Inferior parietal cortex (tissue), 1 donor: ENCODE measurements around the gene SYNRG.
"Not testable (repeated sequence)": the region's sequence is repeated elsewhere in the genome, so short reads cannot be mapped to it uniquely, and the experiment has no call there.

Experiments
- DNase-seq: peaks from one replicate; pipeline ENCODE4 v3.0.0-alpha.2; 2016; ENCODE audit errors: extremely low spot score

The SYNRG gene

DNA sequence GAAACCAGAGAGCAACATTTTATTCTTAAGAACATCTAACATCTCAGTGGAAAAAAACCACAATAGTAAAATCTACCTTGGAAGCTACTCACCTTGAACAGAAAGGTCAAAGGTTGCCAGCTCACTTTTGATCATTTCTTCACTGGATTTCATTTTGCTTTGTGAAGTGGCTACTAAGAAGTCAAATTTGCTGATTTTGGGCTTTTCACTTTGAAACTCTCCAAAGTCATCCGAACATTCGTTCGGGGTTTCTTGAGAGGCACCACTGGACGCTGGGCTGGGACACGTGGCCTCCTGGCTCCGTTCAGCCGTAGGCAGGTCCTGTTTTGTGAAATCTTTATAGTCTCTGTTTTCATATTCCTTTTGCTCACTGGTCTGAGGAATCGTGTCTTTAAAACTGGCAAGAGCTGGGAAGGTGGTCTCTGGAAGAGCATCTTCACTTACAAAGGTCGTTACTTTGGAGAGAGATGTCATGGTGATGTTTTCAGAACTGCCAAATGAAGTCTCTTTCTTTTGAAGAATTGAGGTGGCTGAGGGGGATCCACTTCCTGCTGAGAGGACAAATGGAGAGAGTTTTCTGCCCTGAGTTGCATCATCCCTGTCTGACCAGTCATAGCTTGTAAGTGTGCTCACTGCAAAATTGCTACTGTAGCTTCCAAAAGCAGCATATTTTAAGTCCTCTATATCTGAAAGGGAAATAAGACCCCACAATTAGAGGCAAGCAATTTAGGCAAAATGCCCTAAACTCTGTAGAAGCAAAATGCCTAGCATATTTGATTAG, 67.1 kb downstream of the SYNRG start:
- no peak for DNase-seq

DNA sequence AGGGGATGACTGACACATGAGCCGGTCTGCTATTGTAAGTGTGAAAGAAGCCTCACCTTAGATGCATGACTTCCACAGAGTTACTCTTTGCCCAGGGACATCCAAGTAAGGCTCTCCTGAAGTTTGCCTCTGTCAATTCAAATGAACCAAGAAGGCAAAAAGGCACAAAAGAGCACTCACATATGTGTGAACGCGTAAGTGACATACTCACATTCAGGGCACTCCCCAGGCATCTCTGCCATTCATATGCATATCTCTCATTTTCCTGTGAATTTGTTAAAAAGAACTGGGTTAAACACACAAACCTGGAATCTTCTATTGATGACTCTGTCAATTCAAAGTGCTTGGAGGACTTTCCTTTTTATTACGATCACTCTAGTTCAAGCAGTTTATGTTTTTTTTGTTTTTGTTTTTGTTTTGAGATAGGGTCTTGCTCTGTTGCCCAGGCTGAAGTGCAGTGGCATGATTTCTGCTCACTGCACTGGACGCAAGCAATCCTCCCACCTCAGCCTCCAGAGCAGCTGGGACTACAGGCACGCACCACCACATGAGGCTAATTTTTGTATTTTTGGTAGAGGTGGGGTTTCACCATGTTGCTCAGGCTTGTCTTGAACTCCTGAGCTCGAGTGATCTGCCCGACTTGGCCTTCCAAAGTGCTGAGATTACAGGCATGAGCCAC, 70.1 kb downstream of the SYNRG start:
- no peak for DNase-seq

DNA sequence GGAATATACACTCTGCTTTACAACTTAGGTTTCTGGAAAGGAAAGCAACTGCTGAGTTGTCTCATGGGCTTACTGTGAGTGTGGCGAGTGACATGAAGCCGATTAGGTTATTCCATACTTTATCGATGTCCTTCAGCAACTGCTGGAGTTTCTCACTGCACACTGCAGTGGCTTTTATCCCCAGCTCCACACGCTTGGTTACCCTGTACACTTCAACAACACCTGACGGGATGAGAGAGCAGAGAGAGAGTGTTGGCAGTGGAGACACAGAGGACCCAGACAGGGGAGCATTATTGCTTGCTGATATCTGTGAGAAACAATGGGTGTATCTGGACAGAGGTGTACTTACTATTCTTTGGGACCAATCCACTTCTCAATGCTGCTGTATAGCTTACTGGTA, 73.3 kb downstream of the SYNRG start:
- no peak for DNase-seq

DNA sequence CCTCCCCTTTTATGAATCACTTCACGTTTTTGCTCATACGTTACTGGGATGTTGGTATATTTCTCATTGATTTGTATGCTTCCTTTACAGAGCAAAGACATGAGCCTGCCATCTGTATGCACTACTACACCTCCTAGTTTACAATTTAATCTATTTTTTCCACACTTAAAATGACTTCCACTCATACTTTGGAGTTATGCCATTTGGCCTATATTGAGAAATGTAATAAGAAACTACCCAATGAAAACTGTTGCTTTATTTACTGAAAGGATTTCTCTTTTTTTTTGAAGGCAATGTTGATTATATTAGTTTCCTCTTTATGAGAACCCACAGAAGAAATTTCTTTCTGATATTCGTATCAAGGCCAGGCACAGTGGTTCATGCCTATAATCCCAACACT, 76.5 kb downstream of the SYNRG start:
- no peak for DNase-seq

DNA sequence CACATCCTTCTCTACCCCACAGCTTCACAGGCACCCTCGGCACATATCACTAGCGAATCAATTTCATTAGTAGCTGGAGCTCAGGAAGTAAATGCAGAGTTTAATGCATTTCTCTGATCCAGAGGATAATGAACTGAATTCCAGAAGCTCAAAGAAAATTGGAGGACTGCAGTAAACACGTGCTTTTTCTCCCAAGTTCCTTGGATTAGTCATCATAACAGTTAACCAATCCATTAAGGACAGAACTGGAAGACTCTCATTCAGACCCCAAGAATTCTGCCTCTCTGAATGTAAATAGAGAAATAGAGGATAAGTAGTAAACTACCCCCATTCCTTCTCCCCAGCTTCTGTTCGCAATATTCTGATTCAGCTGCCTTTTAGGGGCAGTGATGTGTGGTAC, 78.8 kb downstream of the SYNRG start:
- DNase-seq = no peak

DNA sequence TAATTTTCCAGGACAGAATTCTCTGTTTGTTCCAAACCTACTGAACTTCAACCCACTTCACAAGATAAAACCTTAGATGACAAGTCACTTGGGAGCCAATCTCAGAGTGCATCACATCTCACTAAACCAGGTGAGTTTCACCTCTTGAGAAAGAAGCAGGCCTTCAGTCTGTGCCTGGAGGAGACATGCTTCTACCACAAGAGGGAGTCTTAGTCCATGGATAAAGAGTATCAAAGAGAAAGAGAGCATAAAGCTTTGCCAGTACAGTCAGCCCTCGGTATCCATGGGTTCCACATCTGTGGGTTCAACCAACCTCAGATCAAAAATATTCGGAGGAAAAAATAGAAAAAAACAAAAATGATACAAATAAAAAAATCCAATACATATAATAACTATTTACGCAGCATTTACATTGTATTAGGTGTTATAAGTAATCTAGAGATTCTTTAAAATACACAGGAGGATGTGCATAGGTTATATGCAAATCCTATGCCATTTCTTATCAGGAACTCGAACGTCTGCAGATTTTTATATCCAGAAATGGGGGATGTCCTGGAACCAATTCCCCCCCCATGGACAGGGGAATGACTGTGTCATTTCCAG, 81.9 kb downstream of the SYNRG start:
- DNase-seq = peak; percentile 64

DNA sequence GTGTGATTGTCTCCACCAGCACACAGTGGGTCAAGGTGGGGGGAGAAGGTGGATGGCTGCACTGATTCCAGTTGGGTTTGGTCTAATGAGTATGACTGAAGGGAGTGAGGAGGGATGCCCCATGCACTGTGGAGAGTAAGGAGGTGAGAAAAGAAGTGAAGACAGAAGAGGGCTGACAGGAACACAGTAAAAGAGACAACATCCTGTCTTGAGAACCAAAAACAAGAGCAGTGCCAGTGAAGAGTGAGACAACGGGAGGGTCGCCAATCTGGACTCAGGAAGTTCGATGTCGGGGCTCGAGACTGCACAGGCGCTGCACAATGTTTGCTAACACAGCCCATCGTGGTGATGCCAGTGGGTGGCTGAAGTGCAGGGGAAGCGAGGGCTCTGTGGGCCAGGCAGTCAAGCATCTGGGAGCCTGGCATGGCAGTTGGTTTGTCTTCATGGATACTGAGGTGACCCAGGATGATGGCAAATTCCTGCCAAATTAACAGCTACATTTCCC, 85.5 kb downstream of the SYNRG start:
- no peak for DNase-seq

DNA sequence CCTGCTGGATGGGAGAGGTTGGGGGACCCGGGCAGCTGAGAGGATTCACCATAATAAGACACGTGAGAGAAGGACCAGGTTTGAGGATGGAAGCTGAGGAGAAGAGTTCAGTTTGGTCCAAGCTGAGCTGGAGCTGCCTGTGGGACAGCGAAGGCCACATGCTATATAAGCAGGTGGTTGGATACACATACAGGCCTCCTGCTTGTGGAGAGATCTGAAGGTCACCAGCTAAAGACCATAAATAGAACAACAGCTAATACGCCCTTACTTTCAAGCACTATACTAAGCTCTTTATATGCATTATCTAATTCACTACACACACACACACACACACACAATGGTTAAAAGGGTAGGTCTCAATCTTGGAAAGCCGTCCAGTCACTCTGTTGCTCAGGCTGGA, 87.4 kb downstream of the SYNRG start:
- no peak for DNase-seq

DNA sequence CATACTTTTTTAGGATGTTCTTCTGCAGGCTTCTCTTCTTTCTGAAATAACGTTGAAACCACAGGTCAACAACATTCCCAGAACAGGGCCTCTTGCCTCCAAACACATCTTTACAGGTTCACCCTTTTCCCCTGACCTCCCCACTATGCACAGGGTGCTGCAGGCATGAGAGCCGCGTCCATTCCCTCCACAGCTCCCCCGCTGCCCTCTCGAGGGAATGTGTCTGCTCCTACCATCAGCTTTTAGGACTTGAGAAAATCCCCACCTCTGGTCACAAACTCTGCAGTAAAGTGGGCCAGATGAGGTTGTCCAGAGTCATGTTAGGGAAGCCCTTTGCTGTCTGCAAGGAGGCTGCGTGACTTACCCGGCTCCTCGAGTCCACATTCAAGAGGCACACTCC, 89.0 kb downstream of the SYNRG start:
- DNase-seq = no peak

DNA sequence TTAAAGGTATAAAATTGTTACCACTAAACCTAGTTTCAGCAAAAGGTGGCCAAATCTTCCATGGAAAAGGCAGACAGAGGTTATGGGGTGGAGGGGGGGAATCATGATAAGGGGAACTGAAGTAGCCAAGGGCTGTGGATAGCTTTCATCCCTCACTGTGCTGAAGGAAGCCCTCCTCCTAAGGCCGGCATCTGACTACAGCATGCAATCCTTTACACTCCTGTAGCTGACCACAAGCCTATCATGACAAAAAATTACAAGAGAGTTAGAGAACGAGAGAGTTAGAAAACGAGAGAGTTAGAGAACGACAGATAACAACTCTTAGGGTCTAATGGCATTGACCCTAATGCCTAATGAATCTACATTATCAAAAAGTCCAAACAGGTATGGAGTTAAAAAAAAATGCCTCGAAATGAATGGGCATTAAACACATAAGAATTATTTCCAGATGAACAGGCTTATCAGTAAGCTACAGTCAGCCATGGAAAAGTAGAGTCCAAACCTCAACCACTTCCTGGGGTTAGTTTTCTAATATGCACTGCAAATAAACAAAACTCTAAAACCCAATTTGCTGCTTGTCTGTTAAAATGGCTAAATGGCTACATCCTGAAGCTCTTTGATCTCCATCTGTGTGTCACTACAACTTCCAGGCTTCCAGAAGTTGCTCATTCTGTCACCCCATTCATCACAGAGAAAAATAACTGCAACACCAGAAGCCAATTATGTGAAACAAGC, 89.8 kb downstream of the SYNRG start:
- no peak for DNase-seq

DNA sequence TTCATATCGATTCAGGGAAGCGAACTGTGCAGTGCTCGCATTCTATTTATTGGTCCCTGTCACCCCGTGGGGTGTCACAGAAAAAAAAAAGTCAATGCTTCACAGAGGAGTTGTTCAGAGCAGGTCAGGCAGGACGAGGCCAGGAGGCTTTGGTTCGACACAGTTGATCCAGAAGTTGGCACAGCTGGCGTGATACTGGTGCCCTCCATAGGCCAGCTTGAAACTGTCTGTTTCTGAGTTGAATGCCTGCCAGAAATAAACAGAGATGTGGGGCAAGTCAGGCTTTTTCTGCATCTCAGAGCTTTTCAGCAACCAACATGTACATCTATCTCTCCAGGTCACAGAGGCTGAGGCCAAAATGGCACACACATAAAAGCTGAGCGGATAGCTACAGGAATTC, 90.4 kb downstream of the SYNRG start:
- no peak for DNase-seq

DNA sequence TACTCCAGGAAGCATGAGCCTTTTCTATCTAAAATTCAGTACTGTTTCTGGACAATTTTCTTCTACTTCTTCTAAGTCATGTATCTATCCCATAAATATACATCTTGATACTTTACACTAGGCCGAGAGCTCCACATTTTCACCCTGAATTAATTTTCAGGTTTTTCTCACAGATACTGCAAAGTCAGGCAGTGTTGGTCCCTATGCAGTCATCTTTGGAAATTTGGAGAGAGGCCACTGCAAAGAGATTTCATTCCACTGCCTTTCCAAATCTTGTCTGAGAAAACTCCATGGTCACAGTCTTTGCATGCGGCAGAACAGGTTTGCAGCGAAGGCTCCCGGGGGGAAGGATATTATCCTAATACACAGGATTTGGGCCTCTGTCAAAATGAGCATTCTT, 91.3 kb downstream of the SYNRG start:
- no peak for DNase-seq

DNA sequence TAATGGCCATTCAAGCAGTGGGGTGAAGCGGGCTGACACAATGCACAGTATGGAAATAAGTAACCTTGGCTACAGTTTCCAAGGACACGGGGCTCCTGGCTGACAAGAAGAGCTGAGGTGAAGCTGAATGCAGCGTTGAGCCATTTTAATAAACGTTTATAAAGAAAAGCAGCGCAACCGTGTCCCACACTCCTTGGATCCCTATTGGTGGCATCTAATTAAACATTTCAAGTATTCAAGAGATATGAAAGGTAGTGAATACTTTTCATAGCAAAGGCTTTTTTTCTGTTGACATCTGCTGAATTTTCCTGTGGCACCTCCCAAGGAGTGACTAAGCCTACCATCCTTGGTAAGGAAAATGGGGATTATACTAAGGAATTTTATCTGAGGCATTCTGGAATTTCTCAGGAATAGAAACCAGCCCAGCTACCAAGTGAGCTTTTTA, 93.1 kb downstream of the SYNRG start:
- DNase-seq = no peak

DNA sequence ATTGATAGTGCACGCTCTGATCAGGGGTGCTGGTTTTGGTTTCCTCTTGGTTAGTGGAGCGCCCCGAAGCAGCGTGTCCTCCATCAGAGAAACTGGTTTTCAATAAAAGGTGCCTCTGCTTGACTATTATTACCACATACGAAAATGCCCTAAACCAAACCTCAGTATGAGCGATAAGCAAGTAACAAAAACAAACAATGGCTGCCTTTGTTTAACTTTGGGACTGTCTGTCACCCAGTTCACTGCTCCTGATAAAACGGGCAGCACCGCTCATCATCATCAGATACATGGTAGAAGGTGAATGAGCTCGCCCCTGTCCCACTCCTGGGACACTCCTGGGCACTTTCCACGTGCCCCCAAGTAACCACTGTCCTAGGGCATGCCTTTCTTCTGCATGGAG, 95.5 kb downstream of the SYNRG start:
- no peak for DNase-seq

DNA sequence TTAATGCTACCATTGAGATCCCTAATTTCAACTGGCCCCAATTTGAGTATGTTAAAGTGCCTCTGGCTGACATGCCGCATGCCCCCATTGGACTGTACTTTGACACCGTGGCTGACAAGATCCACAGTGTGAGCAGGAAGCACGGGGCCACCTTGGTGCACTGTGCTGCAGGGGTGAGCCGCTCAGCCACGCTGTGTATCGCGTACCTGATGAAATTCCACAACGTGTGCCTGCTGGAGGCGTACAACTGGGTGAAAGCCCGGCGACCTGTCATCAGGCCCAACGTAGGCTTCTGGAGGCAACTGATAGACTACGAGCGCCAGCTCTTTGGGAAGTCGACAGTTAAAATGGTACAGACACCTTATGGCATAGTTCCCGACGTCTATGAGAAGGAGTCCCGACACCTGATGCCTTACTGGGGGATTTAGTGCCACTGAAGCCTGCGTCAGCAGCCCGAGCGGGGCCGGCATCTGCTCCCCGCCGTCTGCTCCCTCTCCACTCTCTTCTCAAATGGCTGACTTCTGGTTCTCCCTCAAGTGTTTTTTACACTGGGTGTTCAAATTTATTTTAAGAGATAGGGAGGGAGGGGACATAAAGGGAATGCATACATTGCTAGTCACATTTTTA, 96.7 kb downstream of the SYNRG start:
- DNase-seq = no peak

DNA sequence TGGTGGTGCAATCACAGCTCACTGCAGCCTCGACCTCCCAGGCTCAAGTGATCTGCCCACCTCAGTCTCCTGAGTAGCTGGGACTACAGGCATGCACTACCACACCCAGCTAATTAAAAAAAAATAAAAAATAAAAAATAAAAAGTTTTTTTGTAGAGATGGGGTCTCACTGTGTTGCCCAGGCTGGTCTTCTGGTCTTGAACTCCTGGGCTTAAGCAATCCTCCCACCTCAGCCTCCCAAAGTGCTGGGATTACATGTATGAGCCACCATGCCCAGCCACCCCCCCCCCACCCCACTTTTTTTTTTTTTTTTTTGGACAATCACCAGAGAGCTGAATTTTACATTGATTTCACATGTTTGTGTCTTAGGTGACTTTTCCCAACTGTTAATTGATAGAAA, 97.6 kb downstream of the SYNRG start:
- not testable (repeated sequence) for DNase-seq

DNA sequence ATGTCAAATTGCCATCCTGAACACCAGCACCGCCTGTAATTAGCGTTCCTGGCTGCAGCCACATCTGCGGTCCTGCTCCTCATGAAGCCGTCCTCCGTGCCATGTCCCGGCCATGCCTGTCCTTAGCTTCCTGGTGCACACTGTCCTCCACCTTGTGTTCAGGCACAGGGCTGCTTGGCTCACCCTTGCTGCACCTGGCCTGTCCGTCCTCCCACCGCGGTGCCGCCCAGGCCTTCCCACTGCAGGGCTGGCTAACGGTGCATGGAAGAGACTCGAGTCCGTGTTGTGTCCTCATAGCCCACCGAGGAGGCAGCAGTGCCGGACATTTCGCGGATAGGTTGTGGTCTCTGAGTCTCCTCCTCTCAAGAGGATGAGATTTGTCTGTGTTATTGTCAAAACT, 99.2 kb downstream of the SYNRG start:
- no peak for DNase-seq

DNA sequence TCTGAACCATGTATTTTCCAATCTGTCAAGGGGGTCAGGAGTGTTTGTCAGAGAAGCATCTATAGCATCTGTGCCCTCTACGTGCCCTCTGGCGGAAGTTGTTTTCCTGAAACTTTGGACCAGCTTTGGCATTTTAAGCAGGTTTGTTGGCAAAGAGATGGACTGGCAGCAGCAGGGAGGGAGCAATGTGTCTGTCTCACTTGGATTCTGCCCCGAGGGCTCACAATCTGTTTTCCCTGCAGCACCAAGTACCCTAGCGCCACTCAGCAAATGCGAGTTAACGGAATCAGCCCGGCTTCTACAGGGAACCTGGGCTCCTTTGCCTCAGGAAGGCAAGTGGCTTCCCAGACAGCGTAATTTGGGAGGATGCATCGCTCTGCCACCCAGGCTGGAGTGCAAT, 102.1 kb downstream of the SYNRG start:
- no peak for DNase-seq

DNA sequence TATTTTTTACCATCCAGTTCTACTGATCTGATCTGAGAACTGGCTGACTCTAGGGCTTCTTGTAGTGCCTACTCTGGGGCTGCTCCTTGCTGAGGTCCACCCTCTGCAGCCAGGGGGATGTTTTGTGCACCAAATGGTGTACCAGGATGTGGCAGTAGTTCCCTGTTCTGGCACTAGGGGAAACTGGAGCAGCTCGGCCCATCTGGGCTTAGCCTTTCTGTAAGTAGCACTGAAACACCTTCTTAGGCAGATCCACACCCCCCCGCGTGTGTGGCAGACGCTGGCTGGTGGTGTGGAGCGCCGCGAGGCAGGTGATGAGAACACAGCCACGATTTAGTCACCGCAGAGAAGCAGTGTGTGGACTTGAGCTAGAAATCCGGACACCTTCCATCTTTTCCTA, 102.5 kb downstream of the SYNRG start:
- no peak for DNase-seq

DNA sequence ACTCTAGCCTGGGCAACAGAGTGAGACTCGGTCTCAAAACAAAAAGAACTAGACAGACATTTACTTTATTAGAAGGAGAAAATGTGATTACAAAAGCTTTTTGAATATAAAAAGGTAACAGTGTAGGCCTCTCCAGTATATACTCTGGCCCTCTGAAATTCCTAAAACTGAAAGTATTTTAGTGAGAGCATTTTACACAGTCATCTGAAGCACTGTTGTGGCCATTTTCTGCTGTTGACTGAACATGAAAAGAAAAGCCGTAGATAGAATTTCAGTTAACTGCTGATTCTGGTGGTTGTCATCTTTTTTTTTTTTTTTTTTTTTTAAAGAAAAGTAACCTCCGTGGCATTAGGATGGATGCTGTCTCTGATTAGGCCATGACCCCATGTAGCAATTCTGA, 103.9 kb downstream of the SYNRG start:
- no peak for DNase-seq

DNA sequence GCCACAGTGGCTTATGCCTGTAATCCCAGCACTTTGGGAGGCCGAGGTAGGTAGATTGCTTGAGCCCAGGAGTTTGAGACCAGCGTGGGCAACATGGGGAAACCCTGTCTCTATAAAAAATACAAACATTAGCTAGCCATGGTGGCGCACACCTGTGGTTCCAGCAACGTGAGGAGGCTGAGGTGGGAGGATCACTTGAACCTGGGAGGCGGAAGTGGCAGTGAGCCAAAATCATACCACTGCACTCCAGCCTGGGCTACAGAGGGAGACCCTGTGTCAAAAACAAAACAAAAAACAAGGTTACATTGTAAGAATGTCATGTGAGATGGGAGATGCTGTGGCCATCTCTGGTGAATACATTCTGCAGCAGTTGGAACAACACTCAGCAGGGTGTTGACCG, 106.1 kb downstream of the SYNRG start:
- DNase-seq = no peak
